ENCODE data around the gene PCCB. TPM values are rescaled to one million over a fixed set of nuclear protein-coding genes. Genes with fewer than 3 reads are reported as not detected.

The PCCB gene
- total and polyA plus RNA-seq, 4 experiments from 2014 or later = 12.1 to 47.1 (median 19.4) TPM

- intact Hi-C loops (cut with micrococcal nuclease) = no loop called here
- Histone ChIP-seq H3K27me3 (ENCODE audit: insufficient read depth, low read length) (no peaks in the 10 kb centered on the region), H3K27ac (ENCODE audit: low read depth, low read length) (no peak overlapping the region), H3K4me1 (ENCODE audit: insufficient read depth, low read length) (no peaks in the 10 kb centered on the region), H3K9me3 (ENCODE audit: control insufficient read depth in 1 of 2, low read length in 2 of 2) (no peaks in the 10 kb centered on the region), H3K4me3 (ENCODE audit: low read length in 2 of 2) (no peak overlapping the region), H3K36me3 (ENCODE audit: insufficient read depth, low read length) (peaks cover 8% of the 10 kb centered on the region)
- Mint-ChIP-seq H3K27ac (no peak overlapping the region), H3K9me3 (peaks cover 0 to 2% (median 0%) of the 10 kb centered on the region in 8 donors), H3K4me3 (no peak overlapping the region), H3K27me3 (no peaks in the 10 kb centered on the region), H3K36me3 (peaks cover 27 to 29% of the 10 kb centered on the region in 2 donors), H3K4me1 (no peaks in the 10 kb centered on the region)
- CTCF ChIA-PET (ENCODE audit: partially characterized antibody) = interaction anchor here (0.9 to 1.7 kb wide), 3 partner anchors 229 to 708 kb away, joined by 5 to 9 read pairs (median 6); partner anchors contain the start of gene STAG1
- DNase-seq = peak in 2 of 5 donors; percentile 5 to 22
- POLR2A ChIA-PET (ENCODE audit: partially characterized antibody) = interaction anchor here (0.6 to 0.9 kb wide), 2 partner anchors 11 to 446 kb away, joined by 3 to 4 read pairs; partner anchors contain the start of gene STAG1
Observed at GRCh38 chr3:136305879-136306278, 55.7 kb downstream of the PCCB start.

GRCh38 chr3:136311261-136311660 lies 61.1 kb downstream of the PCCB start:
- Mint-ChIP-seq H3K9me3 (peaks cover 0 to 2% (median 0%) of the 10 kb centered on the region in 8 donors), H3K27me3 (no peaks in the 10 kb centered on the region), H3K4me1 (no peaks in the 10 kb centered on the region), H3K27ac (no peak overlapping the region), H3K36me3 (peaks cover 33 to 36% of the 10 kb centered on the region in 2 donors), H3K4me3 (no peak overlapping the region)
- no peaks in the 10 kb centered on the region for H3K27me3 ChIP-seq (ENCODE audit: insufficient read depth, low read length)
- no peaks in the 10 kb centered on the region for H3K36me3 ChIP-seq (ENCODE audit: insufficient read depth, low read length)
- POLR2A ChIA-PET (ENCODE audit: partially characterized antibody) = no interaction called here
- no peaks in the 10 kb centered on the region for H3K9me3 ChIP-seq (ENCODE audit: control insufficient read depth in 1 of 2, low read length in 2 of 2)
- no peak for DNase-seq
- CTCF ChIA-PET (ENCODE audit: partially characterized antibody) = no interaction called here
- no peaks in the 10 kb centered on the region for H3K4me1 ChIP-seq (ENCODE audit: insufficient read depth, low read length)
- intact Hi-C loops (cut with micrococcal nuclease) = no loop called here
- no peak overlapping the region for H3K4me3 ChIP-seq (ENCODE audit: low read length in 2 of 2)
- no peak overlapping the region for H3K27ac ChIP-seq (ENCODE audit: low read depth, low read length)

- DNase-seq = no peak
- Mint-ChIP-seq H3K27ac (no peak overlapping the region), H3K27me3 (no peaks in the 10 kb centered on the region), H3K36me3 (peaks cover 39 to 40% of the 10 kb centered on the region in 2 donors), H3K4me1 (no peaks in the 10 kb centered on the region), H3K9me3 (peaks cover 0 to 2% (median 0%) of the 10 kb centered on the region in 8 donors), H3K4me3 (no peak overlapping the region)
- Histone ChIP-seq H3K4me1 (ENCODE audit: insufficient read depth, low read length) (no peaks in the 10 kb centered on the region), H3K27me3 (ENCODE audit: insufficient read depth, low read length) (no peaks in the 10 kb centered on the region), H3K27ac (ENCODE audit: low read depth, low read length) (no peak overlapping the region), H3K36me3 (ENCODE audit: insufficient read depth, low read length) (no peaks in the 10 kb centered on the region), H3K4me3 (ENCODE audit: low read length in 2 of 2) (no peak overlapping the region), H3K9me3 (ENCODE audit: control insufficient read depth in 1 of 2, low read length in 2 of 2) (no peaks in the 10 kb centered on the region)
- ChIA-PET CTCF (ENCODE audit: partially characterized antibody) (no interaction called here), POLR2A (ENCODE audit: partially characterized antibody) (no interaction called here)
- intact Hi-C loops (cut with micrococcal nuclease) = no loop called here
Observed at GRCh38 chr3:136311968-136312367, 61.8 kb downstream of the PCCB start.

GRCh38 chr3:136326316-136326715 lies 76.2 kb downstream of the PCCB start:
- Histone ChIP-seq H3K4me1 (ENCODE audit: insufficient read depth, low read length) (no peaks in the 10 kb centered on the region), H3K9me3 (ENCODE audit: control insufficient read depth in 1 of 2, low read length in 2 of 2) (no peaks in the 10 kb centered on the region), H3K36me3 (ENCODE audit: insufficient read depth, low read length) (peaks cover 15% of the 10 kb centered on the region), H3K27ac (ENCODE audit: low read depth, low read length) (no peak overlapping the region), H3K4me3 (ENCODE audit: low read length in 2 of 2) (no peak overlapping the region), H3K27me3 (ENCODE audit: insufficient read depth, low read length) (no peaks in the 10 kb centered on the region)
- Mint-ChIP-seq H3K27me3 (no peaks in the 10 kb centered on the region), H3K9me3 (peaks cover 0 to 34% (median 30%) of the 10 kb centered on the region in 8 donors), H3K4me3 (no peak overlapping the region), H3K36me3 (peaks cover 78 to 83% of the 10 kb centered on the region in 2 donors), H3K27ac (no peak overlapping the region), H3K4me1 (no peaks in the 10 kb centered on the region)
- DNase-seq = no peak
- CTCF ChIA-PET (ENCODE audit: partially characterized antibody) = interaction anchor here (1.4 kb wide), 1 partner anchor 10 kb away, joined by 3 read pairs; no protein-coding TSS in a partner anchor
- intact Hi-C loops (cut with micrococcal nuclease) = no loop called here
- POLR2A ChIA-PET (ENCODE audit: partially characterized antibody) = no interaction called here

- H3K27me3 ChIP-seq (ENCODE audit: insufficient read depth, low read length) = no peaks in the 10 kb centered on the region
- H3K4me1 ChIP-seq (ENCODE audit: insufficient read depth, low read length) = no peaks in the 10 kb centered on the region
- H3K27ac Mint-ChIP-seq = no peak overlapping the region
- DNase-seq = no peak
- ChIA-PET POLR2A (ENCODE audit: partially characterized antibody) (no interaction called here), CTCF (ENCODE audit: partially characterized antibody) (interaction anchor here (1.3 to 1.4 kb wide), 2 partner anchors 9 to 425 kb away, joined by 3 to 4 read pairs; partner anchors contain the start of gene STAG1)
- peaks cover 71 to 76% of the 10 kb centered on the region in 2 donors for H3K36me3 Mint-ChIP-seq
- H3K4me3 ChIP-seq (ENCODE audit: low read length in 2 of 2) = no peak overlapping the region
- peaks cover 15% of the 10 kb centered on the region for H3K36me3 ChIP-seq (ENCODE audit: insufficient read depth, low read length)
- H3K4me3 Mint-ChIP-seq = no peak overlapping the region
- H3K27ac ChIP-seq (ENCODE audit: low read depth, low read length) = no peak overlapping the region
- H3K9me3 ChIP-seq (ENCODE audit: control insufficient read depth in 1 of 2, low read length in 2 of 2) = no peaks in the 10 kb centered on the region
- intact Hi-C loops (cut with micrococcal nuclease) = no loop called here
- no peaks in the 10 kb centered on the region for H3K4me1 Mint-ChIP-seq
- no peaks in the 10 kb centered on the region for H3K27me3 Mint-ChIP-seq
- H3K9me3 Mint-ChIP-seq = peaks cover 0 to 20% (median 17%) of the 10 kb centered on the region in 8 donors
Observed at GRCh38 chr3:136327671-136328070, 77.5 kb downstream of the PCCB start.

GRCh38 chr3:136329593-136329992 lies 79.5 kb downstream of the PCCB start:
- no peak overlapping the region for H3K4me3 ChIP-seq (ENCODE audit: low read length in 2 of 2)
- H3K27me3 ChIP-seq (ENCODE audit: insufficient read depth, low read length) = no peaks in the 10 kb centered on the region
- peak overlapping the region in 1 of 7 donors; percentile 11 for H3K27ac Mint-ChIP-seq
- peaks cover 0 to 2% (median under 1%) of the 10 kb centered on the region in 8 donors for H3K9me3 Mint-ChIP-seq
- no peaks in the 10 kb centered on the region for H3K4me1 ChIP-seq (ENCODE audit: insufficient read depth, low read length)
- CTCF ChIA-PET (ENCODE audit: partially characterized antibody) = no interaction called here
- H3K36me3 ChIP-seq (ENCODE audit: insufficient read depth, low read length) = peaks cover 15% of the 10 kb centered on the region
- H3K9me3 ChIP-seq (ENCODE audit: control insufficient read depth in 1 of 2, low read length in 2 of 2) = no peaks in the 10 kb centered on the region
- POLR2A ChIA-PET (ENCODE audit: partially characterized antibody) = no interaction called here
- no peak overlapping the region for H3K27ac ChIP-seq (ENCODE audit: low read depth, low read length)
- intact Hi-C loops (cut with micrococcal nuclease) = no loop called here
- H3K4me1 Mint-ChIP-seq = peaks cover 0 to 2% (median 1%) of the 10 kb centered on the region in 4 donors
- H3K36me3 Mint-ChIP-seq = peaks cover 71 to 72% of the 10 kb centered on the region in 2 donors
- DNase-seq = no peak
- no peak overlapping the region for H3K4me3 Mint-ChIP-seq
- no peaks in the 10 kb centered on the region for H3K27me3 Mint-ChIP-seq

GRCh38 chr3:136330900-136331299 lies 80.8 kb downstream of the PCCB start:
- Mint-ChIP-seq H3K4me3 (no peak overlapping the region), H3K4me1 (peaks cover 0 to 2% (median 1%) of the 10 kb centered on the region in 4 donors), H3K27me3 (no peaks in the 10 kb centered on the region), H3K27ac (peak overlapping the region in 2 of 7 donors; percentile 10 to 22), H3K36me3 (peaks cover 69 to 70% of the 10 kb centered on the region in 2 donors), H3K9me3 (no peaks in the 10 kb centered on the region)
- Histone ChIP-seq H3K4me3 (ENCODE audit: low read length in 2 of 2) (no peak overlapping the region), H3K4me1 (ENCODE audit: insufficient read depth, low read length) (no peaks in the 10 kb centered on the region), H3K27ac (ENCODE audit: low read depth, low read length) (no peak overlapping the region), H3K27me3 (ENCODE audit: insufficient read depth, low read length) (no peaks in the 10 kb centered on the region), H3K9me3 (ENCODE audit: control insufficient read depth in 1 of 2, low read length in 2 of 2) (no peaks in the 10 kb centered on the region), H3K36me3 (ENCODE audit: insufficient read depth, low read length) (peaks cover 22% of the 10 kb centered on the region)
- ChIA-PET CTCF (ENCODE audit: partially characterized antibody) (interaction anchor here (1.5 kb wide), 1 partner anchor 683 kb away, joined by 4 read pairs; no protein-coding TSS in a partner anchor), POLR2A (ENCODE audit: partially characterized antibody) (interaction anchor here (1.1 kb wide), 1 partner anchor 134 kb away, joined by 3 read pairs; no protein-coding TSS in a partner anchor)
- intact Hi-C loops (cut with micrococcal nuclease) = loop anchor here (5.0 kb wide), 1 partner anchor 681 kb away; no protein-coding TSS in a partner anchor
- no peak for DNase-seq
